Endothelial cell of umbilical vein (primary cell): Measurements from ENCODE around the gene MCIDAS. TPM values are rescaled to one million over a fixed set of nuclear protein-coding genes. Genes with fewer than 3 reads are reported as not detected.

ENCODE experiments used
- BruUV-seq: library from RNA; stranded (reverse); fragments of 400-500 nt; replicated peaks from 2 replicates; lab custom pipeline; 2021; lab: Mats Ljungman, UMichigan
- CTCF ChIA-PET: fragments of 300-600, 350-600 bp; sonication (Branson Sonifier 250); formaldehyde crosslinking; loops from one replicate; lab custom pipeline; 2021; ENCODE audit warnings: antibody characterized with exemption, inconsistent platforms; lab: Charles Lee
- POLR2A ChIA-PET: fragments of 300-600, 350-600 bp; sonication (Branson Sonifier 250); formaldehyde crosslinking; loops from one replicate; lab custom pipeline; 2021; ENCODE audit warnings: antibody characterized with exemption, inconsistent platforms; lab: Charles Lee
- DNase-seq: peaks from one replicate; pipeline ENCODE4 v3.0.0-alpha.2; 2011; ENCODE audit warnings: low read depth, low spot score
- FAIRE-seq: peaks from 2 replicates; lab custom pipeline; 2011; peaks lifted over from hg19 to GRCh38; lab: Jason Lieb, UNC
- H2AFZ ChIP-seq: 2 replicates; pipeline ENCODE4 v1.6.0; 2012; ENCODE audit warnings: low read depth, low read length, control low read depth, inconsistent platforms
- H3K27ac ChIP-seq: 2 replicates; pipeline ENCODE4 v1.5.1; 2011; ENCODE audit warnings: low read depth, mild to moderate bottlenecking, control low read depth, low read length, moderate library complexity; ENCODE audit not compliant: insufficient read depth
- H3K27me3 ChIP-seq, 2 experiments: 2 replicates each; pipeline versions ENCODE4 v1.6.0 to v1.6.1; 2011; ENCODE audit warnings: low read length in 2 of 2, mixed read lengths in 1 of 2; ENCODE audit not compliant: control insufficient read depth in 2 of 2, insufficient read depth in 2 of 2
- H3K36me3 ChIP-seq, 2 experiments: 2 replicates in 1 of 2; 3 replicates in 1 of 2; pipeline ENCODE4 v1.5.1; 2011; ENCODE audit warnings: low read length in 2 of 2, mild to moderate bottlenecking in 1 of 2, moderate library complexity in 1 of 2; ENCODE audit not compliant: control insufficient read depth in 2 of 2, insufficient read depth in 2 of 2; ENCODE audit errors: extremely low read depth in 1 of 2
- H3K4me1 ChIP-seq: 3 replicates; pipeline ENCODE4 v1.5.1; 2011; ENCODE audit warnings: mild to moderate bottlenecking, low read length; ENCODE audit not compliant: control insufficient read depth, insufficient read depth; ENCODE audit errors: extremely low read depth
- H3K4me2 ChIP-seq: 2 replicates; pipeline ENCODE4 v1.6.1; 2011; ENCODE audit warnings: low read length, control low read depth, mixed read lengths; ENCODE audit not compliant: insufficient read depth
- H3K4me3 ChIP-seq, 3 experiments: fragments of 200-600 bp in 1 of 3; sonication (generic), shearing (Covaris generic) in 1 of 3; replicated peaks in 1 of 3; 2 replicates each; pipeline ENCODE4 v1.5.1; 2011 to 2016; ENCODE audit warnings: control low read depth in 3 of 3, low read length in 3 of 3, mild to moderate bottlenecking in 2 of 3, inconsistent platforms in 1 of 3, low read depth in 1 of 3, moderate library complexity in 1 of 3; ENCODE audit not compliant: insufficient read depth in 1 of 3
- H3K79me2 ChIP-seq: 2 replicates; pipeline ENCODE4 v1.6.0; 2012; ENCODE audit warnings: low read length, inconsistent platforms; ENCODE audit not compliant: control insufficient read depth, insufficient read depth
- H3K9ac ChIP-seq: replicated peaks from 2 replicates; pipeline ENCODE3; 2011; ENCODE audit warnings: low read length, control low read depth; ENCODE audit not compliant: insufficient read depth; ENCODE audit errors: extremely low read depth
- H3K9me1 ChIP-seq: replicated peaks from 3 replicates; pipeline ENCODE4 v1.6.0; 2011; ENCODE audit warnings: mild to moderate bottlenecking, low read length; ENCODE audit not compliant: control insufficient read depth, insufficient read depth; ENCODE audit errors: extremely low read depth
- H3K9me3 ChIP-seq: replicated peaks from 2 replicates; pipeline ENCODE4 v1.5.1; 2012; ENCODE audit warnings: low read length, inconsistent platforms; ENCODE audit not compliant: control insufficient read depth, insufficient read depth
- H4K20me1 ChIP-seq: replicated peaks from 2 replicates; pipeline ENCODE3; 2011; ENCODE audit warnings: mild to moderate bottlenecking, low read length; ENCODE audit not compliant: control insufficient read depth, insufficient read depth; ENCODE audit errors: extremely low read depth
- CTCF ChIP-seq, 2 donors: IDR thresholded peaks; 1 replicate in 1 of 2; 2 replicates in 1 of 2; pipeline ENCODE4 v1.5.1; 2011; ENCODE audit warnings: low read length in 2 of 2, mild to moderate bottlenecking in 2 of 2, moderate library complexity in 2 of 2, control low read depth in 1 of 2, inconsistent platforms in 1 of 2, low read depth in 1 of 2; ENCODE audit not compliant: insufficient read depth in 1 of 2; ENCODE audit errors: extremely low read depth in 1 of 2
- EZH2 ChIP-seq: IDR thresholded peaks from 2 replicates; pipeline ENCODE4 v1.6.1; 2012; ENCODE audit warnings: borderline replicate concordance, low read depth, mild to moderate bottlenecking, moderate library complexity, low read length, inconsistent platforms; ENCODE audit not compliant: severe bottlenecking
- GATA2 ChIP-seq: IDR thresholded peaks from 2 replicates; pipeline ENCODE4 v1.7.0; 2011; ENCODE audit warnings: low read depth, mild to moderate bottlenecking, moderate library complexity, mixed read lengths, low read length; ENCODE audit not compliant: insufficient read length, insufficient read depth
- POLR2AphosphoS5 ChIP-seq: IDR thresholded peaks from 2 replicates; pipeline ENCODE4 v1.6.1; 2012; ENCODE audit warnings: low read depth, mild to moderate bottlenecking, control low read depth, low read length, moderate library complexity; ENCODE audit not compliant: insufficient read depth
- dilution Hi-C: fragments of 300-500 bp; cut with MboI; formaldehyde crosslinking; loops from one replicate; pipeline ENCODE4 v1.15.0; 2019; ENCODE audit warnings: low sequenced_read_pairs; ENCODE audit not compliant: extremely low pct_ligation_motif_present
- intact Hi-C: fragments of 100-400 bp; cut with micrococcal nuclease; formaldehyde crosslinking; loops from one replicate; pipeline ENCODE4 v1.10.0; 2022
- polyA plus RNA-seq, 4 experiments: library from polyadenylated mRNA; depleted of rRNA in 3 of 4; stranded (reverse) in 3 of 4; unstranded in 1 of 4; fragments of >200 nt; gene quantifications; 2 replicates each; pipeline versions ENCODE4 v1.2.1 to v1.2.3, GENCODE V29; 2011 to 2012; ENCODE audit warnings: missing spikeins in 1 of 4
- total RNA-seq: library from RNA; stranded (reverse); gene quantifications from 2 replicates; pipeline ENCODE4 v1.2.3, GENCODE V29; 2021

MCIDAS gene
- total and polyA plus RNA-seq, 2 donors (not counting 3 experiments of a cell fraction or from before 2014, with no cell fraction given) = not detected

DNA sequence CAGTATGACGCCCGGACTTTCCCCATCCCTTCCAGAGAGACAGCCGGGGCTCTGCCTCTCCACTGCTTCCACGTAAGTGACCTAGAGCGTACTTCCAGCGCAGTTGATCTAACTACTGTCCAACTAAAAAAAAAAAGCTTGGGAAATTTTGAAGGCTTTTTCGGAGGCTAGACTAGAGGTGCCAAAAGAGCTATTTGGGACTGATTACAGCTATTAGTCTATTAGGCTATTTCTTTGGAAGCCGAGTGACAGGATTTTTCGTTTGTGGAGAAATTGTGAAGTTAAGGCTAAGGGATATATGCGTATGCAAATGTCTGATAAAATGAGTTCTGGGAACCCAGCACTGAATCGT, 4.8 kb upstream of the MCIDAS start:
- intact Hi-C loops = loop anchor here (2.0 to 5.0 kb wide), 3 partner anchors 59 to 300 kb away; partner anchors contain the start of genes CDC20B, DHX29, MTREX and PLPP1
- CTCF ChIA-PET = interaction anchor here (0.6 to 2.6 kb wide), 6 partner anchors 11 to 72 kb away, joined by 3 to 11 read pairs (median 4); partner anchors contain the start of genes CDC20B and GPX8
- DNase-seq (peak; percentile 52), FAIRE-seq (peak; percentile 48)
- H3K4me1 ChIP-seq = peaks cover 29% of the 10 kb centered on the region
- H3K4me3 ChIP-seq = peak overlapping the region in 1 of 3 experiments; percentile 44
- POLR2A ChIA-PET = no interaction called here
- peaks cover 52 to 58% of the 10 kb centered on the region in 2 experiments for H3K27me3 ChIP-seq
- TF ChIP-seq GATA2 = no peak
- peak; percentile 53 for TF ChIP-seq EZH2
- no TSS peak for BruUV-seq
- H3K9ac ChIP-seq = no peak overlapping the region
- H3K79me2 ChIP-seq = no peaks in the 10 kb centered on the region
- no peaks in the 10 kb centered on the region for H3K9me1 ChIP-seq
- no peaks in the 10 kb centered on the region for H4K20me1 ChIP-seq
- H3K9me3 ChIP-seq = no peaks in the 10 kb centered on the region
- H3K4me2 ChIP-seq = no peak overlapping the region
- dilution Hi-C loops = loop anchor here (10.0 kb wide), 1 partner anchor 67 kb away; the partner anchor contains the start of gene GPX8
- H3K27ac ChIP-seq = no peak overlapping the region
- no peaks in the 10 kb centered on the region for H3K36me3 ChIP-seq
- H2AFZ ChIP-seq = no peak overlapping the region

DNA sequence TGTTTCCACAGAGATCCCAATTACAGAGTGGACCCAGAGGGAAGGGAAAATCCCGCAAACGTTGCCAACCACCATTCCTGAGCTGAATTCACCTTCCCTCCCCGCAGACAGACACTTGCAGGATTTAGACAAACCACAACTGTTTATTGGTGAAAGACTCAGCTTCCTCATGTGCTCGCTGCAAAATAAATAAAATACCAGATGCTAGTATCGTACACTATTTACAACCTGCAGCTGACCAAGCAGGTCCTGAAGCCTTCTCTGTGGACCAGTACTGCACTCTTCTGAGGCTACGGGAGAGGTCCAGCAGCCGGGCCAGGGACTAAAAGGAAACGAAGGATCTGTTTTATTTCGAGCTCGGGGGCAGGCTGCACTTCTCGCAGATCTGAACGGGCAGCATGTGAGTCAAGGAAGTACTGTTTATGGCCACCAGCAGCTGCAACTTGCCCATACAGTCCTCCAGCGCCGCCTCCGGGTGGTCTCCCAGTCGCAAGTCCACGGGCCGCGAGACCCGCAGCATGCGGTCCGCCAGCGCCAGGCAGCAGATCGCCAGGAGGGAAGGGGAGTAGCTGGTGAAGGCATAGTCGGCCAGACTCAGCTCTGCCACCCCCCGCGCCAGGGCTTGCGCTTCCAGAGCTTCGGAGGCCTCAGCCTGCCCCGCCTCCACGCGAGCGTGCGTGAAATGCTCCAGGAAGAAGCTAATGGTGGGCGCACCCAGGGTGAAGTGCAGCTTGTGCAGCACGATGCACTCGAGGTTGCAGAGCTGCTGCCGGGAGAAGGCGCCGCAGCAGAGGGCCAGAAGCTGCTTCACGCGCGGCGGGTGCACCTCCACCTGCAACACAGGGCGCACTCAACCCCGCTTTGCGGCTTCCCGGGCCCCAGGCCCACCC, 4.2 kb upstream of the MCIDAS start:
- H3K9ac ChIP-seq = no peak overlapping the region
- dilution Hi-C loops = loop anchor here (10.0 kb wide), 1 partner anchor 66 kb away; the partner anchor contains the start of gene GPX8
- POLR2A ChIA-PET = no interaction called here

More for the DNA sequence above, 4.2 kb upstream of the MCIDAS start:
- Histone ChIP-seq H3K27me3 (peaks cover 53 to 63% of the 10 kb centered on the region in 2 experiments), H3K36me3 (no peaks in the 10 kb centered on the region), H3K4me1 (peaks cover 29% of the 10 kb centered on the region), H3K9me1 (no peaks in the 10 kb centered on the region), H3K27ac (no peak overlapping the region), H3K4me2 (no peak overlapping the region), H3K9me3 (no peaks in the 10 kb centered on the region), H3K4me3 (peak overlapping the region in 1 of 3 experiments; percentile 17), H3K79me2 (no peaks in the 10 kb centered on the region), H4K20me1 (no peaks in the 10 kb centered on the region), H2AFZ (no peak overlapping the region)
- FAIRE-seq (peak; percentile 55), DNase-seq (peak; percentile 48)
- BruUV-seq = no TSS peak
- TF ChIP-seq GATA2 = no peak
- no peak for TF ChIP-seq POLR2AphosphoS5
- peak in 1 of 2 donors; percentile 19 for TF ChIP-seq CTCF (IDR thresholded peaks at IDR 0.05; ENCODE audit: extremely low read depth in 1 of 2, insufficient read depth in 1 of 2, low read depth in 1 of 2, low read length in 2 of 2)
- TF ChIP-seq EZH2 = peak; percentile 78
- intact Hi-C loops = loop anchor here (5.0 kb wide), 2 partner anchors 76 to 301 kb away; partner anchors contain the start of genes DHX29, MTREX and PLPP1
- CTCF ChIA-PET = interaction anchor here (0.6 to 2.6 kb wide), 5 partner anchors 10 to 71 kb away, joined by 3 to 11 read pairs (median 5); partner anchors contain the start of genes CDC20B and GPX8
